PC-9 (cell line): ENCODE results near the gene PNPLA7.

ENCODE experiments used
- CTCF ChIP-seq: fragments of 200-600 bp; sonication (generic); conservative IDR thresholded peaks from 2 replicates; pipeline ENCODE4 v1.6.1; 2017; ENCODE audit warnings: mixed run types, antibody characterized with exemption, mild to moderate bottlenecking, moderate library complexity
- EZH2 ChIP-seq: fragments of 200-600 bp; sonication (generic); IDR thresholded peaks from 2 replicates; pipeline ENCODE4 v1.8.0; 2017; ENCODE audit warnings: antibody characterized with exemption, low read depth

DNA sequence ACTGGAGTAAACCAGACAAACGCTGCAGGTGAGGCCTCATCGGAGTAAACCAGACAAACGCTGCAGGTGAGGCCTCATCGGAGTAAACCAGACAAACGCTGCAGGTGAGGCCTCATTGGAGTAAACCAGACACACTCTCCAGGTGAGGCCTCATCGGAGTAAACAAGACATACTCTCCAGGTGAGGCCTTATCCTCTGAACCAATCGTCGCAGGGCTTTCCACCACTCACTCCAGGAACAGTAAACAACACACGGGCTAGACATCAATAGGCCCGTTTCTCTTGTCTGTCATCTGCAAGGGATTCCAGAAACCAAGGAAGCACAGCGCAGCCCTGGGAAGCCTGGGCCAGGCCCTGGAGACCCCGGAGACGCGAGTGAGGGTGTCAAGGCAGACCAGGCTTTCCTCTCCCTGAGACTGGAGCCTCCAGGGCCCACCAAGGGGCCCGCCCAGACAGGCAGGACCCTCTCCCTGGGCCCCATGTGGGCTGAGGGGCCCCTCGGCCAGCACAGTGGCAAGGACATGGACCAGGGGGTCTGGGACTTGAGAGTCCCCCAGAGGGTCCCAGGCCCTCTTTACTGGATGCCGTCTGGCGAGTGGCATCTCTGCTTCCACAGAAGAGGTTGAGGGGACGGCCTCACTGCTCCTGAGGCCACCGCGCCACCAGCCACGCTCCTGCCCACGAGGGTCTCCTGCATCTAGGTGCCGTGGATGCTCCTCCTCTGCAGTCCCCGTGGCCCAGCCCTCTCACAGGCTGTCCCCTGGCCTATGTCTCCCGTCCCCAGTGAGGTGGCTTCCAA is 64.7 kb downstream of the PNPLA7 start:
- no peak for TF ChIP-seq CTCF
- TF ChIP-seq EZH2 = no peak
